H1 (cell line): ENCODE measurements around the gene MLN.

Experiments
- CEBPB ChIP-seq: IDR thresholded peaks from 2 replicates; pipeline ENCODE4 v1.6.1; 2012; ENCODE audit warnings: low read depth, low read length
- CTCF ChIP-seq, 3 experiments: IDR thresholded peaks; 1 replicate in 2 of 3; 2 replicates in 1 of 3; pipeline versions ENCODE4 v1.5.1 to v1.6.1; 2011; ENCODE audit warnings: low read length in 3 of 3, mild to moderate bottlenecking in 3 of 3, inconsistent platforms in 2 of 3, low read depth in 1 of 3, moderate library complexity in 1 of 3; ENCODE audit not compliant: insufficient read depth in 1 of 3; ENCODE audit errors: control extremely low read depth in 1 of 3
- POLR2A ChIP-seq, 2 experiments: IDR thresholded peaks; 1 replicate in 1 of 2; 2 replicates in 1 of 2; pipeline ENCODE4 v1.6.1; 2011; ENCODE audit warnings: low read depth in 2 of 2, low read length in 2 of 2, mild to moderate bottlenecking in 2 of 2; ENCODE audit errors: control extremely low read depth in 1 of 2
- SRF ChIP-seq: IDR thresholded peaks from 2 replicates; pipeline ENCODE4 v1.6.1; 2011; ENCODE audit warnings: mild to moderate bottlenecking, low read depth, low read length, moderate library complexity

GRCh38 chr6:33798343-33798848 is 5.4 kb downstream of the MLN start:
- TF ChIP-seq SRF, result no peak
- no peak for TF ChIP-seq POLR2A (IDR thresholded peaks at IDR 0.05; ENCODE audit: control extremely low read depth in 1 of 2, low read depth in 2 of 2, low read length in 2 of 2)
- TF ChIP-seq CEBPB, result no peak
- TF ChIP-seq CTCF (IDR thresholded peaks at IDR 0.05; ENCODE audit: control extremely low read depth in 1 of 3, insufficient read depth in 1 of 3, low read depth in 1 of 3, low read length in 3 of 3), result peak in 2 of 3 experiments; percentile 33 to 40; a peak in 2 of 4 replicates
